HEK293 (cell line): Measurements from ENCODE around the gene GRIA1.

ENCODE experiments used
- CTCF ChIA-PET: fragments of 350-600 bp; formaldehyde crosslinking; extraction: SDS; loops from one replicate; lab custom pipeline; 2021; ENCODE audit warnings: antibody characterized with exemption; lab: Yijun Ruan, JAX
- POLR2A ChIA-PET: fragments of 300-600 bp; formaldehyde crosslinking; extraction: SDS; loops from one replicate; lab custom pipeline; 2020; ENCODE audit warnings: antibody characterized with exemption, inconsistent platforms; lab: Yijun Ruan, JAX
- H3K27ac ChIP-seq: fragments of 200-500 bp; sonication (Bioruptor generic); 2 replicates; pipeline ENCODE4 v1.5.1; 2014; ENCODE audit warnings: low read depth, low read length, control low read depth, inconsistent platforms; ENCODE audit errors: extremely low read depth
- H3K36me3 ChIP-seq, 2 experiments: fragments of 200-500 bp in 1 of 2; sonication (Bioruptor generic) in 1 of 2; 1 replicate in 1 of 2; 2 replicates in 1 of 2; pipeline ENCODE4 v1.5.1; 2014 to 2017; ENCODE audit warnings: inconsistent platforms in 2 of 2, low read length in 2 of 2; ENCODE audit not compliant: control insufficient read depth in 2 of 2, insufficient read depth in 1 of 2
- H3K4me1 ChIP-seq: fragments of 200-500 bp; sonication (Bioruptor generic); 2 replicates; pipeline ENCODE4 v1.5.1; 2014; ENCODE audit warnings: mild to moderate bottlenecking, low read length, inconsistent platforms; ENCODE audit not compliant: control insufficient read depth, insufficient read depth
- H3K4me3 ChIP-seq: 2 replicates; pipeline ENCODE4 v1.5.1; 2011; ENCODE audit warnings: low read depth, mild to moderate bottlenecking, control low read depth, low read length, moderate library complexity
- H3K9me3 ChIP-seq: fragments of 200-500 bp; sonication (Bioruptor generic); 2 replicates; pipeline ENCODE4 v1.5.1; 2014; ENCODE audit warnings: low read depth, low read length, inconsistent platforms; ENCODE audit not compliant: control insufficient read depth, insufficient read depth
- CTCF ChIP-seq: fragments of 450-650 bp; formaldehyde crosslinking; IDR thresholded peaks from 2 replicates; pipeline ENCODE4 v1.5.1; 2016; ENCODE audit warnings: missing biosample characterization, missing genetic modification characterization
- GLI4 ChIP-seq: fragments of 450-650 bp; formaldehyde crosslinking; IDR thresholded peaks from 2 replicates; pipeline ENCODE4 v1.5.1; 2016; ENCODE audit warnings: missing biosample characterization, missing genetic modification characterization
- KLF17 ChIP-seq: fragments of 450-650 bp; formaldehyde crosslinking; IDR thresholded peaks from 2 replicates; pipeline ENCODE4 v1.5.1; 2016; ENCODE audit warnings: missing biosample characterization, missing genetic modification characterization
- MYNN ChIP-seq: fragments of 450-650 bp; formaldehyde crosslinking; IDR thresholded peaks from 2 replicates; pipeline ENCODE4 v1.5.1; 2016; ENCODE audit warnings: missing biosample characterization, missing genetic modification characterization, borderline replicate concordance
- ZBTB1 ChIP-seq: fragments of 450-650 bp; formaldehyde crosslinking; IDR thresholded peaks from 2 replicates; pipeline ENCODE4 v1.5.1; 2016; ENCODE audit warnings: missing biosample characterization, missing genetic modification characterization
- ZBTB7A ChIP-seq: fragments of 450-650 bp; formaldehyde crosslinking; IDR thresholded peaks from 2 replicates; pipeline ENCODE4 v1.5.1; 2016; ENCODE audit warnings: low read depth, missing biosample characterization, missing genetic modification characterization
- ZNF114 ChIP-seq: fragments of 450-650 bp; formaldehyde crosslinking; IDR thresholded peaks from 2 replicates; pipeline ENCODE4 v1.5.0; 2017; ENCODE audit warnings: missing biosample characterization, missing genetic modification characterization
- ZNF155 ChIP-seq: fragments of 450-650 bp; formaldehyde crosslinking; IDR thresholded peaks from 2 replicates; pipeline ENCODE4 v1.5.1; 2016; ENCODE audit warnings: missing biosample characterization, missing genetic modification characterization
- ZNF174 ChIP-seq: fragments of 450-650 bp; formaldehyde crosslinking; IDR thresholded peaks from 2 replicates; pipeline ENCODE4 v1.5.0; 2017; ENCODE audit warnings: missing biosample characterization, mild to moderate bottlenecking, missing genetic modification characterization
- ZNF324 ChIP-seq: fragments of 450-650 bp; formaldehyde crosslinking; IDR thresholded peaks from 2 replicates; pipeline ENCODE4 v1.5.1; 2016; ENCODE audit warnings: missing biosample characterization, missing genetic modification characterization
- ZNF548 ChIP-seq: fragments of 450-650 bp; formaldehyde crosslinking; IDR thresholded peaks from 2 replicates; pipeline ENCODE4 v1.5.1; 2016; ENCODE audit warnings: missing biosample characterization, missing genetic modification characterization
- ZNF747 ChIP-seq: fragments of 450-650 bp; formaldehyde crosslinking; IDR thresholded peaks from 2 replicates; pipeline ENCODE4 v1.5.1; 2016; ENCODE audit warnings: missing biosample characterization, missing genetic modification characterization
- ZNF768 ChIP-seq: fragments of 450-650 bp; formaldehyde crosslinking; IDR thresholded peaks from 2 replicates; pipeline ENCODE4 v1.5.1; 2018; ENCODE audit warnings: missing biosample characterization, mild to moderate bottlenecking, missing genetic modification characterization
- ZNF777 ChIP-seq: fragments of 450-650 bp; formaldehyde crosslinking; IDR thresholded peaks from 2 replicates; pipeline ENCODE4 v1.5.1; 2017; ENCODE audit warnings: missing biosample characterization, missing genetic modification characterization, borderline replicate concordance
- TF ChIP-seq, protein P1 (sequence below): fragments of 450-650 bp; formaldehyde crosslinking; IDR thresholded peaks from 2 replicates; pipeline ENCODE4 v1.5.1; 2016; ENCODE audit warnings: missing biosample characterization, missing genetic modification characterization
- TF ChIP-seq, protein P2 (sequence below): fragments of 450-650 bp; formaldehyde crosslinking; conservative IDR thresholded peaks from 2 replicates; pipeline ENCODE4 v1.5.1; 2016; ENCODE audit warnings: low read depth, missing biosample characterization, missing genetic modification characterization

The GRIA1 gene

GRCh38 chr5:153626836-153627235 lies 136.4 kb downstream of the GRIA1 start (continued):
- TF ChIP-seq CTCF (tag by site-specific recombination): no peak

- no peak overlapping the region for H3K4me3 ChIP-seq
- no peak overlapping the region for H3K27ac ChIP-seq
- H3K36me3 ChIP-seq: no peaks in the 10 kb centered on the region
- CTCF ChIA-PET: interaction anchor here (0.7 kb wide), 1 partner anchor 571 kb away, joined by 3 read pairs; no protein-coding TSS in a partner anchor
- TF ChIP-seq KLF17 (no peak), ZNF548 (no peak), ZNF114 (no peak), ZNF747 (tag by site-specific recombination) (no peak), ZNF777 (no peak), ZNF768 (no peak), ZNF174 (tag by site-specific recombination) (no peak), GLI4 (no peak), ZNF324 (tag by site-specific recombination) (no peak), ZBTB1 (tag by site-specific recombination) (no peak), ZBTB7A (tag by site-specific recombination) (no peak), MYNN (no peak), ZNF155 (tag by site-specific recombination) (no peak)
- TF ChIP-seq, protein P1, sequence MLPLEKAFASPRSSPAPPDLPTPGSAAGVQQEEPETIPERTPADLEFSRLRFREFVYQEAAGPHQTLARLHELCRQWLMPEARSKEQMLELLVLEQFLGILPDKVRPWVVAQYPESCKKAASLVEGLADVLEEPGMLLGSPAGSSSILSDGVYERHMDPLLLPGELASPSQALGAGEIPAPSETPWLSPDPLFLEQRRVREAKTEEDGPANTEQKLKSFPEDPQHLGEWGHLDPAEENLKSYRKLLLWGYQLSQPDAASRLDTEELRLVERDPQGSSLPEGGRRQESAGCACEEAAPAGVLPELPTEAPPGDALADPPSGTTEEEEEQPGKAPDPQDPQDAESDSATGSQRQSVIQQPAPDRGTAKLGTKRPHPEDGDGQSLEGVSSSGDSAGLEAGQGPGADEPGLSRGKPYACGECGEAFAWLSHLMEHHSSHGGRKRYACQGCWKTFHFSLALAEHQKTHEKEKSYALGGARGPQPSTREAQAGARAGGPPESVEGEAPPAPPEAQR (tag by site-specific recombination): no peak
- TF ChIP-seq, protein P2, sequence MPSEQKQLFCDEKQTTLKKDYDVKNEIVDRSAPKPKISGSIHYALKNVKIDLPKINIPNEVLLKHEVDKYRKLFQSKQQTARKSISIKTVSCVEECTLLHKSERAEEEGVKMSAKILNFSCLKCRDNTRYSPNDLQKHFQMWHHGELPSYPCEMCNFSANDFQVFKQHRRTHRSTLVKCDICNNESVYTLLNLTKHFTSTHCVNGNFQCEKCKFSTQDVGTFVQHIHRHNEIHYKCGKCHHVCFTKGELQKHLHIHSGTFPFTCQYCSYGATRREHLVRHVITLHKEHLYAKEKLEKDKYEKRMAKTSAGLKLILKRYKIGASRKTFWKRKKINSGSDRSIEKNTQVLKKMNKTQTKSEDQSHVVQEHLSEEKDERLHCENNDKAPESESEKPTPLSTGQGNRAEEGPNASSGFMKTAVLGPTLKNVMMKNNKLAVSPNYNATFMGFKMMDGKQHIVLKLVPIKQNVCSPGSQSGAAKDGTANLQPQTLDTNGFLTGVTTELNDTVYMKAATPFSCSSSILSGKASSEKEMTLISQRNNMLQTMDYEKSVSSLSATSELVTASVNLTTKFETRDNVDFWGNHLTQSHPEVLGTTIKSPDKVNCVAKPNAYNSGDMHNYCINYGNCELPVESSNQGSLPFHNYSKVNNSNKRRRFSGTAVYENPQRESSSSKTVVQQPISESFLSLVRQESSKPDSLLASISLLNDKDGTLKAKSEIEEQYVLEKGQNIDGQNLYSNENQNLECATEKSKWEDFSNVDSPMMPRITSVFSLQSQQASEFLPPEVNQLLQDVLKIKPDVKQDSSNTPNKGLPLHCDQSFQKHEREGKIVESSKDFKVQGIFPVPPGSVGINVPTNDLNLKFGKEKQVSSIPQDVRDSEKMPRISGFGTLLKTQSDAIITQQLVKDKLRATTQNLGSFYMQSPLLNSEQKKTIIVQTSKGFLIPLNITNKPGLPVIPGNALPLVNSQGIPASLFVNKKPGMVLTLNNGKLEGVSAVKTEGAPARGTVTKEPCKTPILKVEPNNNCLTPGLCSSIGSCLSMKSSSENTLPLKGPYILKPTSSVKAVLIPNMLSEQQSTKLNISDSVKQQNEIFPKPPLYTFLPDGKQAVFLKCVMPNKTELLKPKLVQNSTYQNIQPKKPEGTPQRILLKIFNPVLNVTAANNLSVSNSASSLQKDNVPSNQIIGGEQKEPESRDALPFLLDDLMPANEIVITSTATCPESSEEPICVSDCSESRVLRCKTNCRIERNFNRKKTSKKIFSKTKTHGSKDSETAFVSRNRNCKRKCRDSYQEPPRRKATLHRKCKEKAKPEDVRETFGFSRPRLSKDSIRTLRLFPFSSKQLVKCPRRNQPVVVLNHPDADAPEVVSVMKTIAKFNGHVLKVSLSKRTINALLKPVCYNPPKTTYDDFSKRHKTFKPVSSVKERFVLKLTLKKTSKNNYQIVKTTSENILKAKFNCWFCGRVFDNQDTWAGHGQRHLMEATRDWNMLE (tag by site-specific recombination): no peak
- 0 out of 2 replicates have a peak, but pooled peaks cover 1% of the 10 kb centered on the region for H3K4me1 ChIP-seq
- POLR2A ChIA-PET: no interaction called here
- no peaks in the 10 kb centered on the region for H3K9me3 ChIP-seq
These were observed 138.8 kb downstream of the GRIA1 start for GRCh38 chr5:153629027-153629895.
